DMS 273 (cell line): ENCODE data around the gene FOXL1.
"Not testable (repeated sequence)": the region's sequence is repeated elsewhere in the genome, so short reads cannot be mapped to it uniquely, and the experiment has no call there.

Experiments used
- DNase-seq: peaks from one replicate; lab custom pipeline; 2025; ENCODE audit not compliant: unreplicated experiment; lab: John Stamatoyannopoulos, UW

Gene FOXL1

DNA sequence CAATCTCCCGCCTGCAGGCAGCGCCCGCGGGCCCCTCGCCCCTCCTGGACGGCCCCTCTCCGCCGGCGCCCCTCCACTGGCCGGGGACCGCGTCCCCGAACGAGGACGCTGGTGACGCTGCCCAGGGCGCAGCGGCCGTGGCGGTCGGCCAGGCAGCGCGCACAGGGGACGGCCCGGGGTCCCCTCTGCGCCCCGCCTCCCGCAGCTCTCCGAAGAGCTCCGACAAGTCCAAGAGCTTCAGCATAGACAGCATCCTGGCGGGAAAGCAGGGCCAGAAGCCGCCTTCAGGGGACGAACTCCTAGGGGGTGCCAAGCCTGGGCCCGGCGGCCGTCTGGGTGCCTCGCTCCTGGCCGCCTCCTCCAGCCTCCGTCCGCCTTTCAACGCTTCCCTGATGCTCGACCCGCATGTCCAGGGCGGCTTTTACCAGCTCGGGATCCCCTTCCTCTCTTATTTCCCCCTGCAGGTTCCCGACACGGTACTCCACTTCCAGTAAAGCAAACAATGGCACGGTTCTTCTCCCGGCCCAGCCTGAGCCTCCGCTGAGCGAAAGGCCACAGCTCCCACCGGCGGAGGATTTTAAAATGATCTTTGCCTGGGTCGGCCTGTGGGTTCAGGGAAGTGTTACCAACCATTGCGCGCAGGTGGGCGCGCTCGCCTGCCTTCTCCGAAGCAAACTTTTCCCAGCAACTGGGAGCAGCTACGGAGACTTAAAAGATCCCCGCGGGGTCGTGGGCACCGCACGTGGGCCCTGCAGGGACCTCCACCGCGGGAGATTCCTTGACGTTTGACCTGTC is 1.1 kb downstream of the FOXL1 start:
- DNase-seq = no peak

GRCh38 chr16:86580063-86580790 is 1.9 kb downstream of the FOXL1 start:
- DNase-seq = no peak

DNA sequence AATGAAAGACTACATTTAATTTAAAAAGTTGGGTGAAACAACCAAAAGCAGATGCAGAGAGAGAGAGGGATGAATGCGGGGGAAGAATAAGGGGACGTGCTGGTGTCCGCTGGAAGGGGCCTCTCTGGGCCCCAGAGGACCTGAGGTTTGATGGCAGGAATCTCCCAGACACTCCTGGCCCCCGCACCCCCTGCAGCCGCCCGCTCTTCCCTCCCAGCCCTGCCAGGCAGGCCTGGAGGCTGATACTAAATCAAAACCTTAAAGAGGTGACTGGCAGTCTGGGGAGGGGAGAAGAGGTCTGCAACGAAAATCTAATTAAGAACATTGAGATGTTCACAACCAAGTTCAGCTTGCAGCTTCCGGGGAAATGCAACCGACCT is 2.4 kb downstream of the FOXL1 start:
- no peak for DNase-seq

DNA sequence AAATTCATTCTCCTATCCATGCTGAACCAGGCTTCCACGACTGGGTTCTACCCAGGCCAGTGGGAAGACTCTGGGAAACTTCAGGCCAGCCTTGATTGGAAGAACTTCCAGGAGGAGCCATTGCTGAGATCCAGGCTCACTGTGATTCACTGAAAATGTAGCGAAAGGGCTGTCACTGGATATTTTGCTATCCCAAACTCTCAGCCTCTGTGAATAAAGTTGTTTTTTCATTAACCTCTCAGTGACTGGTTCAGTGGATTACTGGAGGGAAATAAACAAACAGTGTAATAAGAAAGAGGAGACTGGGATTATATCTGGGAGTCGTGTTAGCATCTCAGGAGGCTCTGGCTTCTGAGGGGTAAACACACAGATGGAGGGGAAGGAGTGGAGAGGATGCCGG is 3.1 kb downstream of the FOXL1 start:
- DNase-seq = no peak

DNA sequence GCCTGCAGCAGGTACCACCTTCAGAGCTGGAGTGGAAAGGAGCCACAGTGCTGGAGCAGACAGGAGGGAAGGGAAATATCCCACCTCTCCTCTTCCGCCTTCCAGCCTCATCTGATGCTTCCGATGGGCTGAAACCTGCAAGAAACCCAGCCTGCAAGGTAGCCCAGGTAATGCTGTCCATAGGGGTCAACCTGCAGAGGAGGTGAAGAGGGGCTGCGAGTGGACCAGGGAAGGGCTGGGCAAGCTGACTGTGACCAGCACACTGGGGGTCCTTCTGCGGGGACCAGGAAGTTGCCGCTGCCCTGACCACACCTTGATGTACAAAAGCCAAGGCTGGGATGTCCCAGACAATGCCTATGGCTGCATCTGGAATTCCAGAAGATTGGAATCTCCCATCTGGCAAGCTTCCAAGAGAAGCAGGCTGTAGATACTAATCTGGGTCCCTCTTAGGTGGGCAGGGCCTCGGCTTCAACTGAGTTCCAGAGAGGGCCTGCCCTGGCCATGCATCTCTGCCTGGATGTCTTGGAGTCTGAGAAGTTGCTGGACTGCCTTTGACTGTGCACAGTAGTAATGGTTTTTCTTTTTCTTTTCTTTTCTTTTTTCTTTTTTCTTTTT is 5.8 kb downstream of the FOXL1 start:
- no peak for DNase-seq

- DNase-seq = no peak
These were observed 6.7 kb downstream of the FOXL1 start for GRCh38 chr16:86584726-86585721.

GRCh38 chr16:86585821-86586611 is 7.7 kb downstream of the FOXL1 start:
- DNase-seq = no peak

DNA sequence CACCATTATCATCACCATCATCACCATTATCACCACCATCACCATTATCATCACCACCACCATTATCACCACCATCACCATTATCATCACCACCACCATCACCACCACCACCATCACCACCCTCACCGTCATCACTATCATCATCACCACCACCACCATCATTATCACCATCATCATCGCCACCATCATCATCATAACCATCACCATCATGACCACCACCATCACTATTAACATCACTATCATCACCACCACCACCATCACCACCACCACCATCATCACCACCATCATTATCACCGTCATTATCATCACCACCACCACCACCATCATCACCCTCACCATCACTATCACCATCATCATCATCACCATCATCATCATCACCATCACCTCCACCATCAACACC is 9.1 kb downstream of the FOXL1 start:
- DNase-seq = no peak

- not testable (repeated sequence) for DNase-seq
These were observed 9.6 kb downstream of the FOXL1 start for GRCh38 chr16:86587955-86588354.

- no peak for DNase-seq
These were observed 12.3 kb downstream of the FOXL1 start for GRCh38 chr16:86590501-86591144.

DNA sequence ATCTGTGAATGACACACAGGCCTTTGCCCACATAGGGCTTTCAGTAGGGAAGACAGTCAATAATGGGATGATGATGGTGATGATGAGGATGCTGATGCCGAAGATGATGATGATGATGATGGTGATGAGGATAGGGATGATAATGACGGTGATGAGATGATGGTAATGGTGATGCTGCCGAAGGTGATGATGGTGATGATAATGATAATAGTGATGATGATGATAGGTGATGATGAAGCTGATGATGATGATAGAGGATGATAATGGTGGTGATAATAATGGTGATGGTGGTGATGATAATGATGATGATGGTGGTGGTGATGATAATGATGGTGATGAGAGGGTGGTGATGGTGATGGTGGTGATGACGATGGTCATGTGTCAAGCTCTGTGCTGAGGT is 12.9 kb downstream of the FOXL1 start:
- DNase-seq = no peak

GRCh38 chr16:86593913-86594620 is 15.7 kb downstream of the FOXL1 start:
- DNase-seq = no peak

DNA sequence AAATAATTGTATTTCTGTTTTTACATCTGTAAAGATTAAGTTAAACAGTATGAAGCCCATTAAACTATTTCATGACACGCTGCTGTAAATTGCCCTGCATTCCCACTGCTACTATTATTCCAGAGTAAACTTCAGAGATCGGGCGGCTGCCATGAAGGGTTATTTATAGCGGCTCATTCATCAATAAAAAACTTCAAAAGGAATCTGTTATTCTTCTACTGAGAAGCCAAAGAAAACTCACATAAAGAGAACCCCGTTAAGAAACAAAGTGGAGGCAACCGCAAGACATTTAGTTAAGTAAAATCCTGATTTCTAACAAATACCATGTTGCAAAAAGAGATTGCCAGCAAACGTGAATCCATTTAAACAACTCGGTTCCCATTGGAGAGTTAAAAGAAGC is 16.4 kb downstream of the FOXL1 start:
- DNase-seq = no peak

DNA sequence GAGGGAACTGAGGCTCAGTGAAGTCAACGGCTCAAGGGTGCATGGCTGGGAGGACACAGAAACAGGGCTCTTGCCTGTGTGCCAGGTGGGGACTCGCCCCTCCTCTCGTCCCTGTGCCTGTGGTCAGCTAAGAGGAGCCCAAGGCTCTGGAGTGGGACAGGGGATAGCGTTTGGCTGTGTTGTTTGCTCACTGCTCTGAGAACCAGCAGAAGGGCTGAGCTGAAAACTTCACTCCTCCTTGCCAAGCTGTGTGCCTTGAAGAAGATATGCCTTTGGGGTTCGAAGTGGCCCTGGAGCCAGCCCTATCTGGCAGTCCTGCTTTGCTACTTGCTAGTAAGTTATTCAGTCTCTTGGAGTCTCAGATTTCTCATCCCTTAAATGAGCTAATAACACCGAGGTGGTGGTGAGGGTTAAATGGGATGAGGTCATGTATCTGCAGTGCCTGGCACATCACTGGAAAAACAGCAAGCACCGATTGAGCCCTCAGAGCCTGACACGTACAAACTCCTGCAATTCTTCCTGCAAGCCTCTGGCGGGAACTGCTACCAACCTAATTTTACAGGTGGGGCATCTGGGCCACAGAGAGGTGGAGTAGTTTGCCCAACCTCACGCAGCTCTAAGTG is 17.7 kb downstream of the FOXL1 start:
- no peak for DNase-seq

DNA sequence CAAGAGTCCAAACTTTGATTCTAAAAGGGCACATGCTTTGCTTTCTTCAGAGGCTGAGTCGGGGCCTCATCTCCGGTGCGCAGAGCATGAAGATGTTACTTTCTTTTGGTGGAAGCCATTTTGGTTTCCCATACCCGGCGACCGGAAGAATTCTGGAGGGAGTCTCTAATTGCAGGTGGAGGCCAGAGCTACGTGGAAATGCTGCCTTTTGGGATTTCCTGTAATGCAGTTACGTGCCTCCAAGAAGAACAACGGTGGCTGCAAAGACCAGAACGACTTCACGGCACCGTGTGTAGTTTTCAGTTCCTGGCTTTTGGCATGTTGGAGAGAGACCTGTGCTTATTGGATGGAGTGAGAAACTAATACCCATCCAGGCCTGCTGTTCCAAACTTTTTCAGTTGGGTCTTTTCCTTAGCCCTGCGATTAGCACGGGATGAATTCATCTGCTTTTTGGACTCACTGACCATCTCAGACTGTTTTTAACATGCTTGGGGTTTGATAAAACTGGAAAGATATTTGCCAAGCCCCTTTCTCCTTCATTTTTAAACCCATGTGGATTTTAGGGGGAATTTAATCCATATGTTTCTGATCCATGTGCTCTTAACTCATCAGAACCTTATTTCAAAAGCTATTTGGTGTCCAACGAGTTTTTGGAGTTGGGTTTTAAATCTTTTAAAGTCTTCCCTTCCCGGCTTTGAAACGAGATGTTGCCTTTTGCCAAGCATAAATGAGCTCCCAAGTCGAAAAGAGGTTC is 19.0 kb downstream of the FOXL1 start:
- DNase-seq = no peak

GRCh38 chr16:86597880-86598606 is 19.7 kb downstream of the FOXL1 start:
- no peak for DNase-seq
